Fibroblast of skin of back (primary cell): ENCODE data around the gene ATP1B4.
A peak's percentile ranks its signal among the peaks of the same experiment; 100 is the strongest.

Experiments used
- DNase-seq: peaks from one replicate; pipeline ENCODE4 v3.0.0-alpha.2; 2013

ATP1B4 gene

DNA sequence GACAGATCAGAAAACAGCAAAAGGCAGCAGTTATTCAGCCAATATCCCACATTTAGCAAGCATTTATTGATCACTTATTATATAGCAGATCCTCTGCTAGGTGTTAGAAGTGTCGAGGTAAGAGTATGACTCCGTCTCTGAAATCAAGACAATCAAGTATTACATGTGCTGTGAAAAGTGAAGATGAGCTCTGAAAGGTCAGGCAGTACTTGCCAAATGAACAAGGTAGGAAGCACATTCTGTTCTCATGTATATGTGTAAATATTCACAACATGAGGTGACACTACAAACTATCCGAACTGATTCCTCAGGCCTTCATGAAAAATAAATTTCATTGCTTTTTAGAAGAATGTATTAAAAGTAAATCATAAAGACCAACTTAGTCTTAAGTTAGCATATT lies 15.3 kb downstream of the ATP1B4 start:
- no peak for DNase-seq

DNA sequence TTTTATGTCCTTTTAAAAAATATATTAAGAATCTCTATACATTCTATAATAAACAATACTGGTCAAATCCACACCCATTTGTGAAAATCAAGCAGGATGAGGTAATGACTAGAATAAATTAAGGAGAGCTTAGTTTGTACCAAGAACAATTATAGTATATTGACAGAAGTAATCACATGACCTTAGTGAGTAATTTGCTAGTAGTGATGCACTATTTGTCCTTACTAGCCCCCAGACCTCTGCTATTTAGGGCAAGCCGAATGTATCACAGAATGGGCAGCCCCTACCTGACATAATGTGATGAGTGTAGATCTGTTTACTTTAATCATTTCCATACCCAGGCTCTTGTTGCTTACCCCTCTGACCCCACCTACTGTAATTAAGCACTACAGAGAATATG lies 15.8 kb downstream of the ATP1B4 start:
- no peak for DNase-seq

DNA sequence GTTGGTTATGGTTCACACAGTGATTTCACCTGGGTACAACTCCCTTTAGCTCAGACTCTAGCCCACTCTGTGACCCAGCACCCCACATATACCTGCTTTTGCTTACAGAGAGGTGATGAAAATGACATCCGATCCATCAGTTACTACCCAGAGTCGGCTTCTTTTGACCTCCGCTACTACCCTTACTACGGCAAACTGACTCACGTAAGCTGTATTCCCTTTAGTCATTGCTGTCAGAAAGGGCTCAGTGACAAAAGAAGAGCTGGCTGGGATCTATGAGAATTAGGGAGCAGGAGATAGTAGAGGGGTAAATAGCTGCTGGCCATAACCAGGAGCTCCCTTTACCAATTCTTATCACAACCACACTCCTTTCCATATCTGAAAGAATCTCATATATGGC lies 16.7 kb downstream of the ATP1B4 start:
- DNase-seq = no peak

DNA sequence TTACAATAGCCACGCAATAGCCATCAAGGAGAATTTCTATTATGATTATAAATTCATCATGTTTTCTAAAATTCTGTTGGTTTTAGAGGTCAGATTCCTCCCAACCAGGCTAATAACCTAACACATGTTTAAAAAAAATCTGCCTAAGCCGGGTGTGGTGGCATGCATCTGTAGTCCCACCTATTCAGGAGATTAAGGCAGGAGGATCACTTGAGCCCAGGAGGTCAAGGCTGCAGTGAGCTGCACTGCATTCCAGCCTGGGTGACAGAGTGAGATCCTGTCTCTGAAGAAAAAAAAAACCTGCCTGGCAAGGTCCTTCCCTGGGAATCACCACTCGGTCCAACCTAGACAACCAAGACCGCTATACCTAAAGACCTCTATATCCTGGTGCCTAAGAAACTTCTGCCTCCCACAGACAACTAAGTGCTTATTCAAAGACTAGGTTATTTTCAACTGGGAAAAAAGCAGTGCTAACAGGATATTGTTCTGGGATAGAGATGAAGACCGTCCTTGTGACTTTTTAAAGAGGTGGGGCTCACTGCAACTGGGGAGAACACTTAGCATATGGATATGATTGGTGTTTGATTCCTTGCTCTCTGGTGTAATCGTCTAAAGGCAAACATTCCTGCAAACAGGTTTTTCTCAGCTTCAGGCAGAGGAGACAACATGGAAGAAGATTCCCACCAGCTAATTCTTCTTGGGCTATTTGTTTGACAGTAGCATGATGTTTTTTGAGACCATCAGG lies 18.2 kb downstream of the ATP1B4 start:
- no peak for DNase-seq

DNA sequence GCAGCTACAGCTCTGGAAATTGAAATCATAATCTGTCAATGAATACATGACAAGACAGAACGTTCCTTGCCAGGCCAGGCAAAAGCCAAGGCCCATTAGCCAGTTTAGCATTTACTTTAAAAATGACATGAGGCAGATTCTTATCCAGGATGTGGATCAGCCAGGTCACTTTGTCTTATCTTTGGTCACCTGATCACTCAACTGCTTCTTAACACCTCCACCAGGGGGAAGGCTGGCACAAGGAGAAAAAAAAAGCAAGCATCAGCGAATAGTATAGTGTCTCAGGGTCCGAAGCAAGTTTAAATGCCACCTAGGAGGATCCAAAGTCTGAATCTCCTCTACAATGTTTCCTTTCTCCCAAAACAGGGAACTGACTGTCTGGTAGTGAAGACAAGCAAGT lies 18.8 kb downstream of the ATP1B4 start:
- peak; percentile 6 for DNase-seq

DNA sequence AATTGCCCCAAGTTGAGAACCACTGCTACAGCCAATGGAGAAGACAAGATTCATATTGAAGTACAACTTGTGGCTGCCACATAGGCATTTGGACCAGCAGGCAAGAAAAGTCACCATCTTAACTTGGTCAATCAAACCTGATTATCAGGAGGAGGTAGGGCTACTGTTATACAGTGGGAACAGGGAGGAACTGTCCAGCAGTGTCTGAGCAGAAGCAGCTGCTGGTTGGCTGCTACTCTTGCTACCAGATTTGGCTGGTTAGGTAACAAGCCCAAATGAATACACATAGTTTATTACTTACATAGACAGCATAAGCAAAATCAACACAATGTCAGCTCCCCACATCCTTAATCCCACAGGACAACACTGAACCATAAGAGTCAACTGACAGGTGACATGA lies 39.4 kb downstream of the ATP1B4 start:
- DNase-seq = no peak

DNA sequence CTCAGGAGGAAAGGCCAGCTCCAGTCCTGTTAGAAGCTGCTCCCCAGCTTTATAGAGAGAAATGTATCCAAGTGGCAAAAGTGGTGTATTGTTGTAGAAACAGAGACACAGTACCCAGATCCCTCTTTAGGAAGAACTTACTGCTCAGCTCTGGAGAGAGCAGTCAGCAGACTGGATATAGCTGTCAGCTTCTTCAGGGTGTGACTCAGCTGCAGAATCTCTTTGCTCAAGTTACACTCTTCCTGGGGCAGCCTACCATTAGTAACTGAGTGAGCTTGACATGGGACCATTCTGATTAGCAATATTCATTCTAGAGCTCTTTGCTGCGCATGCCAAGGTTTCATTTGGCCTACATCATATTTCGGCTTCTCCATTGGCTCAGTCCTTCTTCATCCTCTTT lies 40.5 kb downstream of the ATP1B4 start:
- DNase-seq = no peak

DNA sequence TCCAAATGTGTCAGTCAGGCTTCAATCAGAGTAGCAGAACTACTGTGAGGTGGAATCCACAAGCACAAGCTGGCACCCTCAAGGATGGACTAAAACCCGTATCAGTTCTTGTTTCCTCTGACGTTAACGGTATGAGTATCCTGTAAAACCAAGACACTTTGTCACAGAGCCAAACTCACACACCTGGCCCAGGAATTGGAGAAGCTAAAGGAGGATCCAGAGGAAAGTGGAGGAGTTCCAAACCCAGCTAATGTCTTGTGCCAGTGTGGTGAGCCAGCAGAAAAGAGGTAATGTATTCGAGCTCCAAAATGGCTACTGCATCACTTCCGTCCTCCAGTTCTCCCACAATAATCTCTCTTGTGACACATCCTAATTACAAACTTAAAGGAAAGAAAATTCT lies 44.7 kb downstream of the ATP1B4 start:
- DNase-seq = no peak

DNA sequence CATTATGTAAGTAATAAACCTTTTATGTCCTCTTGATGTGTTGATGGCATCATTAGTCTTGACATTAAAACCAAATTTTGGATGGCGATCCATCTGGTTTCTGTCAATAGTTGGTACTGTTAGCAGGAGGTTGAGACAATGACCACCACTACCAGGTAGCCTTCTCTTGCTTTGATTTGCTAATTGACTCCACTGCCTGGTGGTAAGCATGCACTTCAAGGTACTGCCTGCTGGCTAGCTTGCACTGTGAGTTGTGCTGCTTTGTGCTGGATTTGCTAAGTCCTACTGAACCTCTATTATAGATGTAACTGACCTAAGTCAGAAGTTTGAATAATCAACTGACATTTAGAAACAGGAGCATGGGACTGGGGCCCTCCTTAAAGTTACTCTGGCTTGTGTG lies 46.3 kb downstream of the ATP1B4 start:
- DNase-seq = no peak

DNA sequence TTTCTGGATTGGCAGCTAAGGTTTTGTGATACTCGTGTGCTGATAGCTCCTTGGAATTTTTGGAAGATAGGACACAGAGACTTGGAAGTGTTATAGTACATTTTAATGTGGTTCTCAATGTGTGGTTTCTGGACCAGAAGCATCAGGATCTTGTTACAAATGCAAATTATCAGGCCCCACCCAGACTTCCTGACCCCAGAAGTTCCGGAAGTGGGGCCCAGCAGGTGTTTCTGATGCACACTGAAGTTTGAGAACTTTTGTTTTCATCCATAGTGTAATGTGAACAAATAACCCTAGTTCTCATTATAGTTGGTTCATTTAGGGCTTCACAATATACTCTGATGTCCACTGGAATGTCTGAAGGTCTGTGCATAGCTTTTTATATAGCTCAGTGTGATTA lies 57.6 kb downstream of the ATP1B4 start:
- DNase-seq = no peak

DNA sequence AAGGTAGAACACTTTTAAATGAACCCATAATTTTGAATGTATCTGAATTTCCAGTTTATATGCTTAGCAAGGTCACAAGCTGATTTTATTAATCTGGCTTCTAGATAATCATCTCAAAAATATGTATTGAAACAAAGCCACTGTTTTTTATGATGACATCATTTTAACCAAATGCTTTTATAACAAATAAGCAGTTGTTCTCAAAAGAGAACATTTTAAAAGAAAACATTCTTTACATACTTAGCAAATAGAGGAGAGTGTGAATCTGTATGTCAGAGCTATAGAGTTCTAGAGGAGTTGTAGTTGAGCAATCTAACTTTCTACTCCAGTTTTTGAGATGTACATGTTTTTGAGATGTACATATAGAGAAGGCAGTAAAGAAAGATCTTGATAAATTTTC lies 64.7 kb downstream of the ATP1B4 start:
- peak; percentile 72 for DNase-seq

DNA sequence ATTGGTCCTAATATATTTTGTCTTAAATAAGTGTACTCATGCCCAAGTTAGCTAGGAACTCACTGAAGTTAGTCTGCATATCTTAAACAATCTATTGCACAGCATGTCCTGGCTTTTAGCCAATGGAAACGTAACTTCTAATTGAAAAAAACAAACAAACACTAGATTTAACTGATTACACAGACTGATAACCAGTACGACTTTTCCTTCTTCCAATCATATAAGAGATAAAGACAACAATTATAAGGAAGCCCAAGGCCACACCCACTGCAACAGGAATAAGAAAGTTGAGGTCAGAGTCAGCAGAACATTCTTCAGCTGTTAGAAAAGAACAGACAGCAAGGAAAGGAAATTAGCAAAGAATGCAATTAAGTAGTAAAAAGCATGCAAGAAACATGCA lies 66.4 kb downstream of the ATP1B4 start:
- peak; percentile 15 for DNase-seq

DNA sequence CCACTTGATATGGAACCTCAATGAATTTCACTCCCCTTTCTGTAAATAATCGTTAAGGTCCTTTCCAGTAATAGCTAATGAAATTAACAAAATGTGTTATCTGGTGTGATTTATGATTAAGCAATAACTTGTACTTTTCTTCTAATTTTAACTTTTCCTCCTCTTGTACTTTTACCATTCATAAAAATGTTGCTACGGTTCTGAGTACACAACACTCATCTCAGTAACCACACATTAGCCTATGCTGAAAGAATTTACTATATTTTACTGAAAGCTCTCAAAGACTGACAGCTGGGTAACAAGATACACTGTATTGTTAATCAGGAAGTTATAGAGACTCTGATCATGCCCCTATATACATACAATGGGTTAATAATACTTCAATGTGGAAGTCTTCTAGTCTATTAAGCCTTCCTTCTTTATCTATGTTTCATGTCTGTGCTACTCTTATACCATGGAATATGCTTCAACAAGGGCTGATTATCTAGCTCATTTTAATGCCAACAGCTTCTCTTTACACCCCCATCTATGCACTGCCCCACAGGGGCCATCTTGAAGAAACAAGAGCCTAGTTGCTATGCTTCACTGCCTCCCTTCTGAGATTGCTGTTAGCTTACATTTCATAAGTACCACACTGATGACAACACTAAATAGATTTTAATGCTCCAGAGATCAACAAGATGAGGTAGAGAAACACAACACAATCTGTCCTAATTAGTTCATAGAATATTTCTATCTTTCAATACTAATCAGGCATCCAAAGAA lies 68.1 kb downstream of the ATP1B4 start:
- no peak for DNase-seq
